Activated naive CD4-positive, alpha-beta T cell treated with anti-CD3 and anti-CD28 coated beads for 36 hours (primary cell): ENCODE measurements around the gene AADACL3. TPM values are rescaled to one million over a fixed set of nuclear protein-coding genes. Genes with fewer than 3 reads are reported as not detected.
"Not testable (repeated sequence)": the region's sequence is repeated elsewhere in the genome, so short reads cannot be mapped to it uniquely, and the experiment has no call there.

Source experiments
- CTCF ChIA-PET: fragments of 350-600 bp; sonication (Branson Sonifier 250); formaldehyde crosslinking; loops from one replicate; lab custom pipeline; 2021; ENCODE audit warnings: antibody characterized with exemption; lab: Charles Lee
- DNase-seq: peaks from one replicate; pipeline ENCODE4 v3.0.0-alpha.2; 2020
- H3K27ac Mint-ChIP-seq: one replicate; pipeline ENCODE4 v1.8.0; 2021; ENCODE audit warnings: mild to moderate bottlenecking, mixed read lengths
- H3K27me3 Mint-ChIP-seq: one replicate; pipeline ENCODE4 v1.8.0; 2021; ENCODE audit warnings: low read depth, mixed read lengths
- H3K36me3 Mint-ChIP-seq: one replicate; pipeline ENCODE4 v1.8.0; 2021; ENCODE audit warnings: low read depth, mixed read lengths
- H3K4me1 Mint-ChIP-seq: one replicate; pipeline ENCODE4 v1.8.0; 2021; ENCODE audit warnings: low read depth, mixed read lengths
- H3K4me3 Mint-ChIP-seq: one replicate; pipeline ENCODE4 v1.8.0; 2021; ENCODE audit warnings: mild to moderate bottlenecking, moderate library complexity, mixed read lengths
- H3K9me3 Mint-ChIP-seq: one replicate; pipeline ENCODE4 v1.8.0; 2021; ENCODE audit warnings: mixed read lengths
- intact Hi-C: fragments of 100-400 bp; cut with micrococcal nuclease; formaldehyde crosslinking; loops from one replicate; pipeline ENCODE4 v1.15.1; 2023
- total RNA-seq, 2 experiments: library from RNA; stranded (reverse); gene quantifications; one replicate each; pipeline ENCODE4 v1.2.3, GENCODE V29; 2021

The AADACL3 gene
- total RNA-seq, 2 experiments from 2014 or later: not detected

- peaks cover 31% of the 10 kb centered on the region for H3K27me3 Mint-ChIP-seq
- intact Hi-C loops: no loop called here
- H3K4me3 Mint-ChIP-seq: no peak overlapping the region
- no peaks in the 10 kb centered on the region for H3K4me1 Mint-ChIP-seq
- DNase-seq: no peak
- no peaks in the 10 kb centered on the region for H3K36me3 Mint-ChIP-seq
- H3K9me3 Mint-ChIP-seq: peaks cover 11% of the 10 kb centered on the region
- no peak overlapping the region for H3K27ac Mint-ChIP-seq
- CTCF ChIA-PET: no interaction called here
Observed at GRCh38 chr1:12728391-12728790, 12.5 kb downstream of the AADACL3 start.

GRCh38 chr1:12730156-12730555, 14.2 kb downstream of the AADACL3 start:
- Mint-ChIP-seq H3K4me3 (no peak overlapping the region), H3K4me1 (no peaks in the 10 kb centered on the region), H3K27me3 (peaks cover 45% of the 10 kb centered on the region), H3K36me3 (no peaks in the 10 kb centered on the region), H3K9me3 (peaks cover 11% of the 10 kb centered on the region), H3K27ac (no peak overlapping the region)
- CTCF ChIA-PET: no interaction called here
- intact Hi-C loops: no loop called here
- no peak for DNase-seq

- intact Hi-C loops, CTCF ChIA-PET, H3K4me3 Mint-ChIP-seq, H3K36me3 Mint-ChIP-seq, H3K27ac Mint-ChIP-seq, H3K4me1 Mint-ChIP-seq, DNase-seq: not testable (repeated sequence)
- Mint-ChIP-seq H3K27me3 (peaks cover 47% of the 10 kb centered on the region), H3K9me3 (peaks cover 11% of the 10 kb centered on the region)
Observed at GRCh38 chr1:12731084-12731483, 15.2 kb downstream of the AADACL3 start.

GRCh38 chr1:12734651-12735050, 18.7 kb downstream of the AADACL3 start:
- intact Hi-C loops: no loop called here
- Mint-ChIP-seq H3K4me3 (no peak overlapping the region), H3K27ac (no peak overlapping the region), H3K36me3 (no peaks in the 10 kb centered on the region), H3K27me3 (peaks cover 58% of the 10 kb centered on the region), H3K9me3 (peaks cover 19% of the 10 kb centered on the region), H3K4me1 (no peaks in the 10 kb centered on the region)
- DNase-seq: no peak
- CTCF ChIA-PET: no interaction called here

- Mint-ChIP-seq H3K27me3 (peaks cover 39% of the 10 kb centered on the region), H3K27ac (no peak overlapping the region), H3K9me3 (peaks cover 8% of the 10 kb centered on the region), H3K4me1 (no peaks in the 10 kb centered on the region), H3K36me3 (no peaks in the 10 kb centered on the region), H3K4me3 (no peak overlapping the region)
- CTCF ChIA-PET: interaction anchor here (1.0 kb wide), 1 partner anchor 16 kb away, joined by 3 read pairs; no protein-coding TSS in a partner anchor
- intact Hi-C loops: no loop called here
- no peak for DNase-seq
Observed at GRCh38 chr1:12738934-12739333, 23.0 kb downstream of the AADACL3 start.

- Mint-ChIP-seq H3K27ac (no peak overlapping the region), H3K36me3 (no peaks in the 10 kb centered on the region), H3K4me1 (no peaks in the 10 kb centered on the region), H3K27me3 (peaks cover 40% of the 10 kb centered on the region), H3K9me3 (peaks cover 8% of the 10 kb centered on the region), H3K4me3 (no peak overlapping the region)
- CTCF ChIA-PET: interaction anchor here (1.0 kb wide), 1 partner anchor 17 kb away, joined by 3 read pairs; no protein-coding TSS in a partner anchor
- intact Hi-C loops: no loop called here
- no peak for DNase-seq
Observed at GRCh38 chr1:12739613-12740012, 23.7 kb downstream of the AADACL3 start.

- DNase-seq: no peak
- H3K27me3 Mint-ChIP-seq: peaks cover 31% of the 10 kb centered on the region
Observed at GRCh38 chr1:12741946-12742345, 26.0 kb downstream of the AADACL3 start.

GRCh38 chr1:12745126-12745991, 29.4 kb downstream of the AADACL3 start:
- peaks cover 27% of the 10 kb centered on the region for H3K27me3 Mint-ChIP-seq
- no peak overlapping the region for H3K27ac Mint-ChIP-seq
- CTCF ChIA-PET: no interaction called here
- H3K4me3 Mint-ChIP-seq: no peak overlapping the region
- intact Hi-C loops: no loop called here
- H3K36me3 Mint-ChIP-seq: peaks cover 3% of the 10 kb centered on the region
- no peaks in the 10 kb centered on the region for H3K4me1 Mint-ChIP-seq
- DNase-seq: no peak
- H3K9me3 Mint-ChIP-seq: peaks cover 15% of the 10 kb centered on the region

More at GRCh38 chr1:12741946-12742345, 26.0 kb downstream of the AADACL3 start:
- Mint-ChIP-seq H3K9me3 (peaks cover 4% of the 10 kb centered on the region), H3K4me3 (no peak overlapping the region), H3K4me1 (no peaks in the 10 kb centered on the region), H3K36me3 (no peaks in the 10 kb centered on the region), H3K27ac (no peak overlapping the region)
- intact Hi-C loops: no loop called here
- CTCF ChIA-PET: interaction anchor here (0.5 kb wide), 1 partner anchor 1950 kb away, joined by 4 read pairs; no protein-coding TSS in a partner anchor

- intact Hi-C loops: no loop called here
- no peak for DNase-seq
- peaks cover 3% of the 10 kb centered on the region for H3K36me3 Mint-ChIP-seq
- H3K4me1 Mint-ChIP-seq: no peaks in the 10 kb centered on the region
- peaks cover 29% of the 10 kb centered on the region for H3K27me3 Mint-ChIP-seq
- no peak within 1 kb of the TSS for H3K4me3 Mint-ChIP-seq
- CTCF ChIA-PET: no interaction called here
- peaks cover 15% of the 10 kb centered on the region for H3K9me3 Mint-ChIP-seq
- no peak within 1 kb of the TSS for H3K27ac Mint-ChIP-seq
Observed at GRCh38 chr1:12745992-12746323, 30.0 kb downstream of the AADACL3 start, which contains the start of gene CFAP107. TSS of gene CFAP107 (plus strand) at chr1:12746200. CDS start at chr1:12746431, 231 bp downstream.

- DNase-seq: no peak
- Mint-ChIP-seq H3K27me3 (peaks cover 25% of the 10 kb centered on the region), H3K9me3 (peaks cover 15% of the 10 kb centered on the region), H3K4me3 (no peak overlapping the region), H3K36me3 (peaks cover 3% of the 10 kb centered on the region), H3K27ac (no peak overlapping the region), H3K4me1 (no peaks in the 10 kb centered on the region)
- intact Hi-C loops: no loop called here
- CTCF ChIA-PET: no interaction called here
Observed at GRCh38 chr1:12748778-12749355, 33.0 kb downstream of the AADACL3 start.

GRCh38 chr1:12754738-12755137, 38.8 kb downstream of the AADACL3 start:
- Mint-ChIP-seq H3K9me3 (no peaks in the 10 kb centered on the region), H3K27me3 (peaks cover 8% of the 10 kb centered on the region), H3K4me1 (no peaks in the 10 kb centered on the region), H3K4me3 (no peak overlapping the region), H3K27ac (no peak overlapping the region), H3K36me3 (no peaks in the 10 kb centered on the region)
- intact Hi-C loops: no loop called here
- CTCF ChIA-PET: no interaction called here
- no peak for DNase-seq

- H3K9me3 Mint-ChIP-seq: no peaks in the 10 kb centered on the region
- peaks cover 7% of the 10 kb centered on the region for H3K27me3 Mint-ChIP-seq
- CTCF ChIA-PET: no interaction called here
- intact Hi-C loops: no loop called here
- DNase-seq: no peak
- H3K36me3 Mint-ChIP-seq: no peaks in the 10 kb centered on the region
- no peak overlapping the region for H3K27ac Mint-ChIP-seq
- no peak overlapping the region for H3K4me3 Mint-ChIP-seq
- H3K4me1 Mint-ChIP-seq: no peaks in the 10 kb centered on the region
Observed at GRCh38 chr1:12756273-12756672, 40.4 kb downstream of the AADACL3 start.
